HL-60/S4 (cell line): ENCODE results near the gene SUCLG1.
"Not testable (repeated sequence)": the region's sequence is repeated elsewhere in the genome, so short reads cannot be mapped to it uniquely, and the experiment has no call there.

Source experiments
- in situ Hi-C: fragments of 300-500 bp; cut with MboI; formaldehyde crosslinking; loops from 2 replicates; pipeline ENCODE4 v1.14.3; 2022; ENCODE audit warnings: low sequenced_read_pairs

The SUCLG1 gene

GRCh38 chr2:84427235-84428138 lies 31.6 kb downstream of the SUCLG1 start:
- in situ Hi-C loops = no loop called here

- in situ Hi-C loops = no loop called here
Observed at GRCh38 chr2:84425310-84425709, 33.8 kb downstream of the SUCLG1 start.

- in situ Hi-C loops = no loop called here
Observed at GRCh38 chr2:84424152-84424551, 34.9 kb downstream of the SUCLG1 start.

GRCh38 chr2:84421791-84422190 lies 37.3 kb downstream of the SUCLG1 start:
- in situ Hi-C loops = no loop called here

GRCh38 chr2:84421197-84421596 lies 37.9 kb downstream of the SUCLG1 start:
- in situ Hi-C loops = no loop called here

DNA sequence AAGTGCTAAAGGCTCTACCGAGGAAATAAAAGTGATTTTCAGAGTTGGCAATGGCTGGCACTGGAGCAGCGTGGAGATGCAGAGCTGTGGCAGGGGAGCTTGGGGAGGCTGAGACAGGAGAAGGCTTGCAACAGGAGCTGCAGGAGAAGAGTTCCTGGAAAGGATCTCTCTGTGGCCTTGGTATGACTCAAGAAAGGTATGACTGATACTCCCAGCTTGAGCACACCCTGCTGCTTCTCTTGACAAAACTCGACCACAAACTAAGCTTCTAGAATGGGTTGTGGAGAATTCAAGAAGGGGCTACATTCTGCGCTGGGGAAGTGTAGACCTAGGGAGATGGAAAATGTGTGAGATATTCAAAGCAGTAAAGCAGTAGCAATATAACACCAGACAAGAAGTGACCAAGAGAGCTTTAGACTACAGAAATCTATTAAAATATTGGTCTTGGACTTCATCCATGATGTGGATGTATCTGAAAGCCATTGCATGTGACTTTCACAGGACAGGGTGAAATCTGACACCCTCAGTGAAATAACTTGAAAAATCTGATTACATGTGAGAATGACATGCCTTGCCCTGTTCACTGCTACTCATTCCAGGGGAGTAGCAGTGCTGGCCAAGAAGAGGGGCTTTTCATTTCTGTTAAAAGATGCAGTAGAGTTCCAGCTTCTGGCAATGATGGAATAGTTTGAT lies 41.5 kb downstream of the SUCLG1 start:
- in situ Hi-C loops = no loop called here

GRCh38 chr2:84409531-84409930 lies 49.5 kb downstream of the SUCLG1 start:
- in situ Hi-C loops = no loop called here

GRCh38 chr2:84402111-84402510 lies 57.0 kb downstream of the SUCLG1 start:
- in situ Hi-C loops = not testable (repeated sequence)

GRCh38 chr2:84399839-84400238 lies 59.2 kb downstream of the SUCLG1 start:
- in situ Hi-C loops = not testable (repeated sequence)

GRCh38 chr2:84395820-84396219 lies 63.3 kb downstream of the SUCLG1 start:
- in situ Hi-C loops = no loop called here

DNA sequence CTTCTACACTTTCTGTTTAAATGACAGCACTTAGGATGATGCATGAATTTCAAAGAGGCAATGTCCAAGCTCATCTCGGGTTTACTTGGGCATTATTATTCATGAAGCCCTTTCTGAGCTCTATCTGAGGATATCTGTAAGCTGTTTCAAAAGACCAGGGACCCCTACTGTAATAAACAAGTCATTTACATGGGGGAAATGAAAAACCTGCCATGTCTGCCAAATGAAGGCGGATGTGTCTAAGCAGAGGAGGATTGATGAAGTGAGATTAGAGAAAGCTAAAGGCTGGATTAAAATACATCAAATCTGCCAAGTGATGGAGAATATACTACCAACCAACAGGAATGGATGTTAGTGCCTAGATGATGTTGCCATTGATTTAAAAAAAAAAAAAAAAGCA lies 64.5 kb downstream of the SUCLG1 start:
- in situ Hi-C loops = no loop called here

DNA sequence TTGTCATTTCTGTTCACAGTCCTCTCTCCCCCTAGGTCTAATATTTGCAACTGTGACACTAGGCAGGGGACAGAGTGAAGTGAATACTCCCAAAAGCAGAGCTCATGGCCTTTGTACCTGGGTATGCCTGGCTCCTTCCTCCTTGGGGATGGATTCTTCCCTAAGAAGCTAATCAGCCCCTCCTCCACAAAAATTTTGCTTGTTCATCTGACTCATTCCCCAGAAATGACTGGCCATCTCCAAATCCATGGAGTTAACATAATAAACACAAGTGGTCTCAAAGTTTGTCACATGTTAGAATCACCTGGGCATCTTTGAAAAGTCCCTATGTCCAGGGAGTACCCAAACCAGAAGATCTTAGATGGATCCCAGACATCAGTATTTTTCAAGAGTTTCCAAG lies 65.3 kb downstream of the SUCLG1 start:
- in situ Hi-C loops = no loop called here

DNA sequence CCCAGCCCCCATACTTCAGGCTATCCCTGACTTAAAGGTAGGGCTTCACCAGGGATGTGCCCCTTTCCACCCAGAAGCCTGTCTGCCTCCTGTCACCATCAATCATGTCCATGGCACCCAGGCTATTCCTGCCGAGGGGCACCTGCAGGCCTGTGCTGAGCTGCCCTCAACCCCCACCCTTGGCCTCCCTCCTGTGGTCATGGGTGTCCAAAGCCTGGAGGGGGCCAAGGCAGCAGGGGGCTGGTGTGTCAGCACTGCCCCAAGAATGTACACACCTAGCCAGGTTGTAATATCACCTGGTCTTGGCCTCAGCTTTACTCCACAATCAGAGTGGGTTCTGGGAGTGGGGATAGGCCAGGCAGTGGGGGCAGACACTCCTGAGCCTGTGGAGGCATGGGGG lies 69.3 kb downstream of the SUCLG1 start:
- in situ Hi-C loops = no loop called here

GRCh38 chr2:84388921-84389490 lies 70.1 kb downstream of the SUCLG1 start:
- in situ Hi-C loops = no loop called here

DNA sequence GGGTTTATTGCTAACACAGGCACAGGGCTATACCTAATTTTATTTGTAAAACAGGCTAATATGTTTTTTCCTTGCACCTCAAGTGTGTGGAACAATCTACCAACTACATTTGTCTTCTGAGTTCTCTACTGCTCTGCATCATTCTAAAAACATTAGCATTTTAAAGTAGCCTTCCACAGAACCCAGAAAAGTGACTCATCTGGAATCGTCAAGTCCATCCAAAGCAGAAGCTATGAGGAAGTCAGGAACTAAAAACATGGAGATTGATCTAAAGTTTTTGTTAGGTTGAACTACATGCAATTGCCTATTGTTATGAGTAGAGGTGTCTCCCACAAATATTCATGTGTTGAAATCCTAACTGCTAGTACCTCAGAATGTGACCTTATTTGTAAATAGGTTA lies 70.9 kb downstream of the SUCLG1 start:
- in situ Hi-C loops = no loop called here

DNA sequence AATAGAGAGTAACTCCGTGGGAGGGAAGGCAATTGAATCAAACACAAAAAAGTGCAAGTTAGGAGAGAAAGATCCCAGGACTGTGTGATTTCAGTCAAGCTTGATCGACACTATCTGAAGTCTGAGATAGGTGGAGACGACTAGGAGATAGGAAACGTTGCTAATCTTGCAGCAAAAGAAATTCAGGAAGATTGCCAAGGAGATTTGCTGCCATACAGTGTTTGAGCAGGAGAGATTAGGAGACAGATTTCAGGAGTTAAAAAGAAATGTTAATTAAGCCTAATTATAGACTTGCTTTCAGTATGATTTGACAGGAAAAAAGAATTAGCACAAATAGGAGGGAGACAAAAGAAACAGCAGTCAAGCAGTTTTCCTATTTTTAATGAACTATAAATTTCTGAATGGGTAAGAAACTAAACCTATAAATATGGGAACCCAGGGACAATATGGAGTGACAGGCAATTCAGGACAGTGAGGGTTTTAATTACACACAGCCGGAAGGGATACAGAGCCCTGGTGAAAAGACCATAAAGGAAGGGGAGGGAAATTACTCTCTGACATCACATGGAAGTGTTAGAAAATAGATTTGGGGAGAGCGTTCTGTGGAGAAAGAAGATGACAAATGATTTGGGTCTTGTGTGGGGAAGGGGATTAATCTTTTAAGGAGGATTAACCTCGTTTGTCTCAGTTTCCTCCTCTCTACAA lies 72.6 kb downstream of the SUCLG1 start:
- in situ Hi-C loops = no loop called here

DNA sequence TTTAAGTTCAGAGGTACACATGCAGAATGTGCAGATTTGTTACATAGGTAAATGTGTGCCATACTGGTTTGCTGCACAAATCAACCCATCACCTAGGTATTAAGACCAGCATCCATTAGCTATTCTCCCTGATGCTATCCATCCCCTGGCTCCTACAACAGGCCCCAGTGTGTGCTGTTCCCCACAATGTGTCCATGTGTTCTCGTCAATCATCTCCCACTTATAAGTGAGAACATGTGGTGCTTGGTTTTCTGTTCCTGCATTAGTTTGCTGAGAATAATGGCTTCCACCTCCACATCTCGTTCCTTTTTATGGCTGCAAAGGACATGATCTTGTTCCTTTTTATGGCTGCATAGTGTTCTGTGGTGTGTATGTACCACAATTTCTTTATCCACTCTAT lies 75.8 kb downstream of the SUCLG1 start:
- in situ Hi-C loops = no loop called here

DNA sequence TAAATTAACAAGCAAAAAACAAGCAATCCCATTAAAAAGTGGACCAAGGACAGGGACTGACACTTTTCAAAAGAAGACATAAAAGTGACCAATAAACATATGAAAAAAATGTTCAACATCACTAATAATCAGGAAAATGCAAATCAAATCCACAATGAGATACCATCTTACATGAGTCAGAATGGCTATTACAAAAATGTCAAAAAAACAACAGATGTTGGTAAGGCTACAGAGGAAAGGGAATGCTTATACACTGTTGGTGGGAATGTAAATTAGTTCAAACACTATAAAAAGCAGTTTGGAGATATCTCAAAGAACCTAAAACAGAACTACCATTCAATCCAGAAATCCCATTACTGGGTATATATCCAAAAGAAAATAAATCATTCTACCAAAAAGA lies 78.2 kb downstream of the SUCLG1 start:
- in situ Hi-C loops = no loop called here

GRCh38 chr2:84378960-84379359 lies 80.1 kb downstream of the SUCLG1 start:
- in situ Hi-C loops = no loop called here

- in situ Hi-C loops = no loop called here
Observed at GRCh38 chr2:84375020-84375419, 84.1 kb downstream of the SUCLG1 start.

DNA sequence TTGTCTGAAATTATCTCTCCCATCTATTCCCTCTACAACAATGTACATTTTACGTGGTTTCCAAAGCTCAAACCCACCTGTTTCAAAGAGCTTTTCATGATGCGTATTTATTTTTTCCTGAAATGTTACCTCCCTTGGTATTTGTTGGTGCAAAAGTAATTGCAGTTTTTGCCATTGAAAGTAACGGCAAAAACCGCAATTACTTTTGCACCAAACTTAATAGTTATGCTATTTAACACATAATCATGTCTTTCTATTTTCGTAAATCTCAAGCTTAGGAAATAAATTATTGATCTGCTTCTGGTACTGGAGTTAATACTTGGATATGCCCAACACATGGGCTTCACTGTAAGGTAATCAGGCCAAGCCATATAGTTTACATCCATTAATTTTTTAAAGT lies 85.2 kb downstream of the SUCLG1 start:
- in situ Hi-C loops = no loop called here
